Right lobe of liver (tissue), 4 donors: Measurements from ENCODE around the gene SLC2A10.

ENCODE experiments used
- POLR2A ChIP-seq: fragments of 450-650 bp; IDR thresholded peaks from one replicate; pipeline ENCODE4 v1.6.1; 2017; ENCODE audit warnings: antibody characterized with exemption, mild to moderate bottlenecking
- TF ChIP-seq, protein P1 (sequence below), 4 donors: fragments of 200-600 bp in 3 of 4; fragments of 450-650 bp in 1 of 4; IDR thresholded peaks; one replicate each; pipeline versions ENCODE4 v1.5.1 to v1.8.0; 2016 to 2022; ENCODE audit warnings: antibody characterized with exemption in 4 of 4, mild to moderate bottlenecking in 2 of 4
- donor health status: DM: no; HTN: no; CAD: no.
- donor health status: DM: no; HTN: no; CAD: no.
- donor health status: DM: no; HTN: yes; CAD: no.

DNA sequence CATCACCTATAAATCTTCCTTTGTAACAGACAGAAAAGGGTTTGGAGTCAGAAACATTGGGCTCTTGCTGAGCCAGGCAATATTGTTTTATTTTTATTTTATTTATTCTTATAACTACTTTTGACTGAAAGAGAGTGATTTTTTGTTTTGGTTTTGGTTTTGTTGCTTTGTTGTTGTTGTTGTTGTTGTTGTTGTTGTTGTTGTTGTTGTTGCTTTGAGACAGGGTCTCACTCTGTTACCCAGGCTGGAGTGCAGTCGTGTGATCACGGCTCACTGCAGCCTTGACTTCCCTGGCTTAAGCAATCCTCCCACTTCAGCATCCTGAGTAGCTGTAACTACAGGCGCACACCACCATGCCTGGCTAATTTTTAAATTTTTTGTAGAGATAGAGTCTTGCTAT lies 43.1 kb upstream of the SLC2A10 start:
- TF ChIP-seq, protein P1, sequence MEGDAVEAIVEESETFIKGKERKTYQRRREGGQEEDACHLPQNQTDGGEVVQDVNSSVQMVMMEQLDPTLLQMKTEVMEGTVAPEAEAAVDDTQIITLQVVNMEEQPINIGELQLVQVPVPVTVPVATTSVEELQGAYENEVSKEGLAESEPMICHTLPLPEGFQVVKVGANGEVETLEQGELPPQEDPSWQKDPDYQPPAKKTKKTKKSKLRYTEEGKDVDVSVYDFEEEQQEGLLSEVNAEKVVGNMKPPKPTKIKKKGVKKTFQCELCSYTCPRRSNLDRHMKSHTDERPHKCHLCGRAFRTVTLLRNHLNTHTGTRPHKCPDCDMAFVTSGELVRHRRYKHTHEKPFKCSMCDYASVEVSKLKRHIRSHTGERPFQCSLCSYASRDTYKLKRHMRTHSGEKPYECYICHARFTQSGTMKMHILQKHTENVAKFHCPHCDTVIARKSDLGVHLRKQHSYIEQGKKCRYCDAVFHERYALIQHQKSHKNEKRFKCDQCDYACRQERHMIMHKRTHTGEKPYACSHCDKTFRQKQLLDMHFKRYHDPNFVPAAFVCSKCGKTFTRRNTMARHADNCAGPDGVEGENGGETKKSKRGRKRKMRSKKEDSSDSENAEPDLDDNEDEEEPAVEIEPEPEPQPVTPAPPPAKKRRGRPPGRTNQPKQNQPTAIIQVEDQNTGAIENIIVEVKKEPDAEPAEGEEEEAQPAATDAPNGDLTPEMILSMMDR (IDR thresholded peaks at IDR 0.05), result no peak
- no peak for TF ChIP-seq POLR2A
